WTC11 (cell line): Measurements from ENCODE around the gene C11orf65. TPM values are rescaled to one million over a fixed set of nuclear protein-coding genes. Genes with fewer than 3 reads are reported as not detected.

Experiments
- ATAC-seq: fragments of 200-7000 bp; cut with Tn5 transposase; 2 replicates; pipeline ENCODE4 v1.10.0; 2021; ENCODE audit warnings: mild to moderate bottlenecking, moderate library complexity
- CTCF ChIA-PET: fragments of 300-600 bp; sonication (Branson Sonifier 250); formaldehyde crosslinking; loops from one replicate; lab custom pipeline; 2021; ENCODE audit warnings: antibody characterized with exemption; lab: Charles Lee
- POLR2A ChIA-PET: fragments of 350-600 bp; sonication (Branson Sonifier 250); formaldehyde crosslinking; loops from one replicate; lab custom pipeline; 2021; ENCODE audit warnings: antibody characterized with exemption; lab: Charles Lee
- DNase-seq: peaks from one replicate; pipeline ENCODE4 v3.0.0; 2021; ENCODE audit warnings: low spot score
- H3K27ac Mint-ChIP-seq: 2 replicates; pipeline ENCODE4 v1.8.0; 2021; ENCODE audit warnings: mixed read lengths
- H3K27me3 Mint-ChIP-seq: 2 replicates; pipeline ENCODE4 v1.8.0; 2021; ENCODE audit warnings: low read depth, mild to moderate bottlenecking, moderate library complexity, mixed read lengths
- H3K36me3 Mint-ChIP-seq: 2 replicates; pipeline ENCODE4 v1.8.0; 2021; ENCODE audit warnings: mixed read lengths
- H3K4me1 Mint-ChIP-seq: 2 replicates; pipeline ENCODE4 v1.8.0; 2022; ENCODE audit warnings: mixed read lengths
- H3K4me3 Mint-ChIP-seq: 2 replicates; pipeline ENCODE4 v1.8.0; 2021; ENCODE audit warnings: mild to moderate bottlenecking, moderate library complexity, mixed read lengths
- H3K9me3 Mint-ChIP-seq: 2 replicates; pipeline ENCODE4 v1.8.0; 2021; ENCODE audit warnings: mixed read lengths
- ATF2 ChIP-seq: sonication (generic); formaldehyde crosslinking; IDR thresholded peaks from 2 replicates; pipeline ENCODE4 v1.8.1; 2022; ENCODE audit warnings: low read depth, missing genetic modification reagents, borderline replicate concordance
- ETV6 ChIP-seq: sonication (generic); formaldehyde crosslinking; IDR thresholded peaks from 2 replicates; pipeline ENCODE4 v1.8.1; 2022; ENCODE audit warnings: mild to moderate bottlenecking, missing genetic modification reagents
- FOXP4 ChIP-seq: sonication (generic); formaldehyde crosslinking; IDR thresholded peaks from 2 replicates; pipeline ENCODE4 v1.8.0; 2022; ENCODE audit warnings: mild to moderate bottlenecking, missing genetic modification reagents
- GTF2I ChIP-seq: fragments of 250-450 bp; sonication (Bioruptor Pico); conservative IDR thresholded peaks from 2 replicates; pipeline ENCODE4 v1.4.0; 2021; ENCODE audit warnings: mild to moderate bottlenecking
- PRDM15 ChIP-seq: sonication (generic); formaldehyde crosslinking; IDR thresholded peaks from 2 replicates; pipeline ENCODE4 v1.8.0; 2022; ENCODE audit warnings: missing genetic modification reagents
- SP1 ChIP-seq: sonication (generic); formaldehyde crosslinking; conservative IDR thresholded peaks from 2 replicates; pipeline ENCODE4 v1.8.1; 2022; ENCODE audit warnings: missing genetic modification reagents
- TCF7 ChIP-seq: sonication (generic); formaldehyde crosslinking; IDR thresholded peaks from 2 replicates; pipeline ENCODE4 v1.8.0; 2022; ENCODE audit warnings: mild to moderate bottlenecking, low read depth, missing genetic modification reagents, moderate library complexity
- TEAD1 ChIP-seq: sonication (generic); formaldehyde crosslinking; IDR thresholded peaks from 2 replicates; pipeline ENCODE4 v1.8.0; 2022; ENCODE audit warnings: mild to moderate bottlenecking, missing genetic modification reagents
- TEAD4 ChIP-seq: sonication (generic); formaldehyde crosslinking; IDR thresholded peaks from 2 replicates; pipeline ENCODE4 v1.8.0; 2022; ENCODE audit warnings: mild to moderate bottlenecking, missing genetic modification reagents
- ZMAT4 ChIP-seq: fragments of 250-450 bp; sonication (Bioruptor Pico); IDR thresholded peaks from 2 replicates; pipeline ENCODE4 v1.9.0; 2021; ENCODE audit warnings: mild to moderate bottlenecking
- ZNF219 ChIP-seq: sonication (generic); formaldehyde crosslinking; IDR thresholded peaks from 2 replicates; pipeline ENCODE4 v1.8.0; 2023; ENCODE audit warnings: missing genetic modification reagents, mild to moderate bottlenecking, borderline replicate concordance
- ZNF396 ChIP-seq: fragments of 250-450 bp; sonication (Bioruptor Pico); IDR thresholded peaks from 2 replicates; pipeline ENCODE4 v1.8.0; 2021; ENCODE audit warnings: mild to moderate bottlenecking, moderate library complexity, borderline replicate concordance
- ZNF416 ChIP-seq: fragments of 250-450 bp; sonication (Bioruptor Pico); IDR thresholded peaks from 2 replicates; pipeline ENCODE4 v1.9.0; 2021; ENCODE audit warnings: mild to moderate bottlenecking, inconsistent platforms
- total RNA-seq: library from RNA; stranded (reverse); gene quantifications from 3 replicates; pipeline ENCODE4 v1.2.3, GENCODE V29; 2021
- TF ChIP-seq, protein P1 (sequence below): sonication (generic); formaldehyde crosslinking; IDR thresholded peaks from 2 replicates; pipeline ENCODE4 v1.8.1; 2022; ENCODE audit warnings: low read depth, mild to moderate bottlenecking, moderate library complexity, missing genetic modification reagents, borderline replicate concordance
- TF ChIP-seq, protein P2 (sequence below): sonication (generic); formaldehyde crosslinking; IDR thresholded peaks from 2 replicates; pipeline ENCODE4 v1.8.1; 2023; ENCODE audit warnings: mild to moderate bottlenecking, missing genetic modification reagents
- TF ChIP-seq, protein P3 (sequence below): sonication (generic); formaldehyde crosslinking; IDR thresholded peaks from 2 replicates; pipeline ENCODE4 v1.8.0; 2023; ENCODE audit warnings: missing genetic modification reagents
- TF ChIP-seq, protein P4 (sequence below): fragments of 250-450 bp; sonication (Bioruptor Pico); IDR thresholded peaks from 2 replicates; pipeline ENCODE4 v1.9.0; 2021; ENCODE audit warnings: moderate library complexity, mild to moderate bottlenecking, inconsistent platforms, borderline replicate concordance
- TF ChIP-seq, protein P5 (sequence below): fragments of 250-450 bp; sonication (Bioruptor Pico); IDR thresholded peaks from 2 replicates; pipeline ENCODE4 v1.9.0; 2021; ENCODE audit warnings: mild to moderate bottlenecking

C11orf65 gene
- total RNA-seq, 1 experiment from 2014 or later = 0.83 TPM

- DNase-seq (no peak), ATAC-seq (no peak)
- CTCF ChIA-PET = no interaction called here
- TF ChIP-seq SP1 (CRISPR knock-in tag) = no peak
- TF ChIP-seq ETV6 = no peak
- no peak for TF ChIP-seq FOXP4 (CRISPR knock-in tag)
- TF ChIP-seq, protein P1, sequence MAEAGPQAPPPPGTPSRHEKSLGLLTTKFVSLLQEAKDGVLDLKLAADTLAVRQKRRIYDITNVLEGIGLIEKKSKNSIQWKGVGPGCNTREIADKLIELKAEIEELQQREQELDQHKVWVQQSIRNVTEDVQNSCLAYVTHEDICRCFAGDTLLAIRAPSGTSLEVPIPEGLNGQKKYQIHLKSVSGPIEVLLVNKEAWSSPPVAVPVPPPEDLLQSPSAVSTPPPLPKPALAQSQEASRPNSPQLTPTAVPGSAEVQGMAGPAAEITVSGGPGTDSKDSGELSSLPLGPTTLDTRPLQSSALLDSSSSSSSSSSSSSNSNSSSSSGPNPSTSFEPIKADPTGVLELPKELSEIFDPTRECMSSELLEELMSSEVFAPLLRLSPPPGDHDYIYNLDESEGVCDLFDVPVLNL (CRISPR knock-in tag) = no peak
- no peak for TF ChIP-seq ZNF416 (CRISPR knock-in tag)
- TF ChIP-seq, protein P2, sequence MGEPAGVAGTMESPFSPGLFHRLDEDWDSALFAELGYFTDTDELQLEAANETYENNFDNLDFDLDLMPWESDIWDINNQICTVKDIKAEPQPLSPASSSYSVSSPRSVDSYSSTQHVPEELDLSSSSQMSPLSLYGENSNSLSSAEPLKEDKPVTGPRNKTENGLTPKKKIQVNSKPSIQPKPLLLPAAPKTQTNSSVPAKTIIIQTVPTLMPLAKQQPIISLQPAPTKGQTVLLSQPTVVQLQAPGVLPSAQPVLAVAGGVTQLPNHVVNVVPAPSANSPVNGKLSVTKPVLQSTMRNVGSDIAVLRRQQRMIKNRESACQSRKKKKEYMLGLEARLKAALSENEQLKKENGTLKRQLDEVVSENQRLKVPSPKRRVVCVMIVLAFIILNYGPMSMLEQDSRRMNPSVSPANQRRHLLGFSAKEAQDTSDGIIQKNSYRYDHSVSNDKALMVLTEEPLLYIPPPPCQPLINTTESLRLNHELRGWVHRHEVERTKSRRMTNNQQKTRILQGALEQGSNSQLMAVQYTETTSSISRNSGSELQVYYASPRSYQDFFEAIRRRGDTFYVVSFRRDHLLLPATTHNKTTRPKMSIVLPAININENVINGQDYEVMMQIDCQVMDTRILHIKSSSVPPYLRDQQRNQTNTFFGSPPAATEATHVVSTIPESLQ = no peak
- no peak for TF ChIP-seq TEAD1 (CRISPR knock-in tag)
- TF ChIP-seq ATF2 = no peak
- TF ChIP-seq ZMAT4 (CRISPR knock-in tag) = no peak
- TF ChIP-seq, all 79 proteins: peak for 0
- H3K27me3 Mint-ChIP-seq = no peaks in the 10 kb centered on the region
- no peaks in the 10 kb centered on the region for H3K4me1 Mint-ChIP-seq
- H3K36me3 Mint-ChIP-seq = no peaks in the 10 kb centered on the region
- no peak overlapping the region for H3K4me3 Mint-ChIP-seq
- POLR2A ChIA-PET = interaction anchor here (0.6 kb wide), 1 partner anchor 42 kb away, joined by 4 read pairs; no protein-coding TSS in a partner anchor
- no peak overlapping the region for H3K27ac Mint-ChIP-seq
- H3K9me3 Mint-ChIP-seq = no peaks in the 10 kb centered on the region
Observed at GRCh38 chr11:108392353-108392752, 75.0 kb downstream of the C11orf65 start.

GRCh38 chr11:108388576-108388975 lies 78.8 kb downstream of the C11orf65 start:
- CTCF ChIA-PET = no interaction called here
- no peaks in the 10 kb centered on the region for H3K36me3 Mint-ChIP-seq
- ATAC-seq = no peak

More at GRCh38 chr11:108388576-108388975, 78.8 kb downstream of the C11orf65 start:
- POLR2A ChIA-PET = no interaction called here
- Mint-ChIP-seq H3K27ac (no peak overlapping the region), H3K9me3 (0 out of 2 replicates have a peak, but pooled peaks cover 4% of the 10 kb centered on the region), H3K4me1 (no peaks in the 10 kb centered on the region), H3K4me3 (no peak overlapping the region), H3K27me3 (no peaks in the 10 kb centered on the region)
- TF ChIP-seq, protein P3, sequence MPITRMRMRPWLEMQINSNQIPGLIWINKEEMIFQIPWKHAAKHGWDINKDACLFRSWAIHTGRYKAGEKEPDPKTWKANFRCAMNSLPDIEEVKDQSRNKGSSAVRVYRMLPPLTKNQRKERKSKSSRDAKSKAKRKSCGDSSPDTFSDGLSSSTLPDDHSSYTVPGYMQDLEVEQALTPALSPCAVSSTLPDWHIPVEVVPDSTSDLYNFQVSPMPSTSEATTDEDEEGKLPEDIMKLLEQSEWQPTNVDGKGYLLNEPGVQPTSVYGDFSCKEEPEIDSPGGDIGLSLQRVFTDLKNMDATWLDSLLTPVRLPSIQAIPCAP (CRISPR knock-in tag) = no peak
- TF ChIP-seq TCF7 (CRISPR knock-in tag) (no peak), ZNF219 (CRISPR knock-in tag) (no peak), GTF2I (CRISPR knock-in tag) (no peak), TEAD4 (no peak), ZNF396 (no peak), PRDM15 (CRISPR knock-in tag) (no peak)
- TF ChIP-seq, protein P4, sequence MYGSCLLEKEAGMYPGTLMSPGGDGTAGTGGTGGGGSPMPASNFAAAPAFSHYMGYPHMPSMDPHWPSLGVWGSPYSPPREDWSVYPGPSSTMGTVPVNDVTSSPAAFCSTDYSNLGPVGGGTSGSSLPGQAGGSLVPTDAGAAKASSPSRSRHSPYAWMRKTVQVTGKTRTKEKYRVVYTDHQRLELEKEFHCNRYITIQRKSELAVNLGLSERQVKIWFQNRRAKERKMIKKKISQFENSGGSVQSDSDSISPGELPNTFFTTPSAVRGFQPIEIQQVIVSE (CRISPR knock-in tag) = no peak
- TF ChIP-seq, protein P5, sequence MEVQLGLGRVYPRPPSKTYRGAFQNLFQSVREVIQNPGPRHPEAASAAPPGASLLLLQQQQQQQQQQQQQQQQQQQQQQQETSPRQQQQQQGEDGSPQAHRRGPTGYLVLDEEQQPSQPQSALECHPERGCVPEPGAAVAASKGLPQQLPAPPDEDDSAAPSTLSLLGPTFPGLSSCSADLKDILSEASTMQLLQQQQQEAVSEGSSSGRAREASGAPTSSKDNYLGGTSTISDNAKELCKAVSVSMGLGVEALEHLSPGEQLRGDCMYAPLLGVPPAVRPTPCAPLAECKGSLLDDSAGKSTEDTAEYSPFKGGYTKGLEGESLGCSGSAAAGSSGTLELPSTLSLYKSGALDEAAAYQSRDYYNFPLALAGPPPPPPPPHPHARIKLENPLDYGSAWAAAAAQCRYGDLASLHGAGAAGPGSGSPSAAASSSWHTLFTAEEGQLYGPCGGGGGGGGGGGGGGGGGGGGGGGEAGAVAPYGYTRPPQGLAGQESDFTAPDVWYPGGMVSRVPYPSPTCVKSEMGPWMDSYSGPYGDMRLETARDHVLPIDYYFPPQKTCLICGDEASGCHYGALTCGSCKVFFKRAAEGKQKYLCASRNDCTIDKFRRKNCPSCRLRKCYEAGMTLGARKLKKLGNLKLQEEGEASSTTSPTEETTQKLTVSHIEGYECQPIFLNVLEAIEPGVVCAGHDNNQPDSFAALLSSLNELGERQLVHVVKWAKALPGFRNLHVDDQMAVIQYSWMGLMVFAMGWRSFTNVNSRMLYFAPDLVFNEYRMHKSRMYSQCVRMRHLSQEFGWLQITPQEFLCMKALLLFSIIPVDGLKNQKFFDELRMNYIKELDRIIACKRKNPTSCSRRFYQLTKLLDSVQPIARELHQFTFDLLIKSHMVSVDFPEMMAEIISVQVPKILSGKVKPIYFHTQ = no peak
- no peak for DNase-seq
